ENCODE measurements around the gene KIZ.

Gene KIZ

GRCh38 chr20:21279706-21280521, 154.0 kb downstream of the KIZ start:
- H3K36me3 Mint-ChIP-seq (ENCODE audit: low read depth), result no peaks in the 10 kb centered on the region

DNA sequence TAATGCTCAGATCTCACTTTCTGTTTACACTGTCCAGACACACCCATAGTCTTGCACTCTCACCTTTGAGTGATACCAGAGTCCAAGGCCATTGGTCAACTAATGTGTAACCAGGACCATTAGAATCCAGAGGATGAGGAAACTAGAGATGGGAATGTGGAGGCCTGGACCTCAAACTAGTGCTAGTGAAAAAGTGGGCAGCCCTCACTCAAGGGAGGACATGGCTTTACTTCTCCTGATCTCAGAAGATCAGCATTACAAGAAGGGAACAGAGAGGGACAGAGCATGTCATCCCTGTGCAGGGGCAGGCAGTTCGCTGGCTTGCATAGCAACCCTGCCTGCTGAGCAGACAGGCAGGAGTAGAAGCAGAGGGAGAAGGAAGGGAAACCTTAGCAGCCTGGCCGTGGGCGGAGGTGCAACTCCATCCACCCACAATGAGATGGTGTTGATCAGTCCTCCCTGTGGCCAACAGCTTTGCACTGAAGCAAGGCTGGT, 154.7 kb downstream of the KIZ start:
- no peaks in the 10 kb centered on the region for H3K4me1 Mint-ChIP-seq
- H3K27me3 Mint-ChIP-seq (ENCODE audit: low read depth, poor library complexity), result peaks cover 32% of the 10 kb centered on the region
- H3K9me3 Mint-ChIP-seq, result peaks cover 15% of the 10 kb centered on the region
- H3K4me3 Mint-ChIP-seq, result no peak overlapping the region
- TF ChIP-seq, protein P1, sequence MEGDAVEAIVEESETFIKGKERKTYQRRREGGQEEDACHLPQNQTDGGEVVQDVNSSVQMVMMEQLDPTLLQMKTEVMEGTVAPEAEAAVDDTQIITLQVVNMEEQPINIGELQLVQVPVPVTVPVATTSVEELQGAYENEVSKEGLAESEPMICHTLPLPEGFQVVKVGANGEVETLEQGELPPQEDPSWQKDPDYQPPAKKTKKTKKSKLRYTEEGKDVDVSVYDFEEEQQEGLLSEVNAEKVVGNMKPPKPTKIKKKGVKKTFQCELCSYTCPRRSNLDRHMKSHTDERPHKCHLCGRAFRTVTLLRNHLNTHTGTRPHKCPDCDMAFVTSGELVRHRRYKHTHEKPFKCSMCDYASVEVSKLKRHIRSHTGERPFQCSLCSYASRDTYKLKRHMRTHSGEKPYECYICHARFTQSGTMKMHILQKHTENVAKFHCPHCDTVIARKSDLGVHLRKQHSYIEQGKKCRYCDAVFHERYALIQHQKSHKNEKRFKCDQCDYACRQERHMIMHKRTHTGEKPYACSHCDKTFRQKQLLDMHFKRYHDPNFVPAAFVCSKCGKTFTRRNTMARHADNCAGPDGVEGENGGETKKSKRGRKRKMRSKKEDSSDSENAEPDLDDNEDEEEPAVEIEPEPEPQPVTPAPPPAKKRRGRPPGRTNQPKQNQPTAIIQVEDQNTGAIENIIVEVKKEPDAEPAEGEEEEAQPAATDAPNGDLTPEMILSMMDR (IDR thresholded peaks at IDR 0.05), result no peak
- no peak for DNase-seq
- H3K27ac Mint-ChIP-seq, result no peak overlapping the region
- no peaks in the 10 kb centered on the region for H3K36me3 Mint-ChIP-seq (ENCODE audit: low read depth)

More at GRCh38 chr20:21279706-21280521, 154.0 kb downstream of the KIZ start:
- DNase-seq, result no peak
- Mint-ChIP-seq H3K9me3 (peaks cover 11% of the 10 kb centered on the region), H3K27me3 (ENCODE audit: low read depth, poor library complexity) (peaks cover 32% of the 10 kb centered on the region), H3K27ac (no peak overlapping the region), H3K4me3 (no peak overlapping the region), H3K4me1 (no peaks in the 10 kb centered on the region)
- TF ChIP-seq, protein P1 (IDR thresholded peaks at IDR 0.05), result no peak

DNA sequence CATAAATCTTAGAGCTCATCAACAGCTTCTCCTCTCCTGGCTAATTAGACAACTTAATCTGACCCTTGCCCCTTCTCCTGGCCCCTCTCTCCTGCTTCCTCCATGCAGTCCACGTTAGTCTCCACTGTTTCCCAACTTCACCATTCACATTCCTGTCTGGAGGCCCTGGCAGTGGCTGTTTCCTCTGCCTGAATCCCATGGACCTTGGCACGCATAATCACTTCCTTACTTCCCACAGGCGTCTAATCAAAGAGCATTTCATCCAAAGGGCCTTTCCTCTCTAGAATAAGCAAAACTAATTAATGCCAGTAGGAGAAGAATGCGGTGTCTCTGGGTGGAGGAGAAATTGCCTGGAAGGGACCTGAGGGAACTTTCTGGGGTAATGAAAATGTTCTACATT, 160.9 kb downstream of the KIZ start:
- Mint-ChIP-seq H3K4me1 (peaks cover 13% of the 10 kb centered on the region), H3K36me3 (ENCODE audit: low read depth) (no peaks in the 10 kb centered on the region), H3K4me3 (no peak overlapping the region), H3K9me3 (peaks cover 15% of the 10 kb centered on the region), H3K27ac (no peak overlapping the region), H3K27me3 (ENCODE audit: low read depth, poor library complexity) (peaks cover 14% of the 10 kb centered on the region)
- no peak for DNase-seq
- TF ChIP-seq, protein P1 (IDR thresholded peaks at IDR 0.05), result no peak

- no peak for DNase-seq
- Mint-ChIP-seq H3K9me3 (peaks cover 10% of the 10 kb centered on the region), H3K27me3 (ENCODE audit: low read depth, poor library complexity) (peaks cover 12% of the 10 kb centered on the region), H3K4me1 (peaks cover 13% of the 10 kb centered on the region), H3K36me3 (ENCODE audit: low read depth) (no peaks in the 10 kb centered on the region), H3K4me3 (no peak overlapping the region), H3K27ac (peak overlapping the region; percentile 18)
- TF ChIP-seq, protein P1 (IDR thresholded peaks at IDR 0.05), result no peak
Observed at GRCh38 chr20:21288587-21289370, 162.9 kb downstream of the KIZ start.

GRCh38 chr20:21289651-21290050, 163.8 kb downstream of the KIZ start:
- Mint-ChIP-seq H3K27me3 (ENCODE audit: low read depth, poor library complexity) (peaks cover 10% of the 10 kb centered on the region), H3K9me3 (peaks cover 5% of the 10 kb centered on the region), H3K27ac (no peak overlapping the region), H3K36me3 (ENCODE audit: low read depth) (no peaks in the 10 kb centered on the region), H3K4me3 (no peak overlapping the region), H3K4me1 (peaks cover 13% of the 10 kb centered on the region)
- no peak for DNase-seq
- TF ChIP-seq, protein P1 (IDR thresholded peaks at IDR 0.05), result no peak

Measured in nephron progenitor cell (in vitro differentiated cells).